ENCODE data around the gene ITGA3. TPM values are rescaled to one million over a fixed set of nuclear protein-coding genes. Genes with fewer than 3 reads are reported as not detected.

Gene ITGA3
- 0.69 and 0.77 TPM in 2 replicates for total RNA-seq (2016; rRNA removed; fragmentation: Illumina TruSeq; extraction: Trizol)
- 1.5 and 1.9 TPM in 2 replicates for total RNA-seq (2016; cell fraction: cytosol; rRNA removed; fragmentation: Illumina TruSeq; extraction: Trizol; ENCODE audit: low read depth)
- 0.48 and 1.1 TPM in 2 replicates for total RNA-seq (2016; cell fraction: insoluble cytoplasmic fraction; rRNA removed; fragmentation: Illumina TruSeq; extraction: Trizol)
- total RNA-seq (2016; cell fraction: membrane; rRNA removed; fragmentation: Illumina TruSeq; extraction: Trizol), result 0.28 and 0.62 TPM in 2 replicates
- total RNA-seq (2016; cell fraction: nucleus; rRNA removed; fragmentation: Illumina TruSeq; extraction: Trizol), result 1.3 and 1.8 TPM in 2 replicates
- polyA plus RNA-seq (2011; rRNA removed), result 0.48 and 0.59 TPM in 2 replicates
- polyA plus RNA-seq (2011; cell fraction: cytosol; rRNA removed), result 0.33 and 0.78 TPM in 2 replicates
- polyA plus RNA-seq (2011; cell fraction: nucleus; rRNA removed), result 2.6 and 3.3 TPM in 2 replicates
- 0.27 and 0.32 TPM in 2 replicates for polyA plus RNA-seq (2012)
- 0.51 and 0.57 TPM in 2 replicates for polyA plus RNA-seq (2016; cell fraction: cytosol; fragmentation: Illumina TruSeq; extraction: Trizol; ENCODE audit: low read depth)
- polyA plus RNA-seq (2016; cell fraction: insoluble cytoplasmic fraction; fragmentation: Illumina TruSeq; extraction: Trizol; ENCODE audit: low read depth), result 0.52 and 0.82 TPM in 2 replicates
- polyA plus RNA-seq (2016; cell fraction: membrane; fragmentation: Illumina TruSeq; extraction: Trizol; ENCODE audit: low read depth), result 0.30 and 0.48 TPM in 2 replicates
- polyA plus RNA-seq (2016; cell fraction: nucleus; fragmentation: Illumina TruSeq; extraction: Trizol; ENCODE audit: insufficient read depth, low read depth), result 1.3 and 2.2 TPM in 2 replicates
- 1.4 and 198 TPM in 2 replicates for polyA minus RNA-seq (2011; rRNA and poly(A)+ RNA removed; ENCODE audit: low replicate concordance)
- 2.9 and 6.2 TPM in 2 replicates for polyA minus RNA-seq (2011; cell fraction: cytosol; rRNA and poly(A)+ RNA removed)
- polyA minus RNA-seq (2011; cell fraction: nucleus; rRNA and poly(A)+ RNA removed), result 1.1 and 2.8 TPM in 2 replicates
- percentile 19 among the genes with signal in this experiment for Bru-seq, nascent RNA
- BruChase-seq, experiment 1, labeled RNA remaining after a 6-hour chase, result percentile 29 among the genes with signal in this experiment
- percentile 27 among the genes with signal in this experiment for BruChase-seq, experiment 2, labeled RNA remaining after a 2-hour chase
- long read RNA-seq, experiment 1, partial matches to known transcripts, result 0 of 1 reads
- long read RNA-seq, experiment 1, other reads (novel, unspliced or antisense), result 1 of 1 reads
- long read RNA-seq, experiment 2, partial matches to known transcripts, result 2 of 4 reads
- long read RNA-seq, experiment 2, other reads (novel, unspliced or antisense), result 2 of 4 reads

- FAIRE-seq, result no peak
- WGBS (ENCODE audit: low lambda C conversion rate), result 3% methylated on average over 39 of the region's 65 CpGs
- no peak for DNase-seq (ENCODE audit: low spot score)
- Histone ChIP-seq H3K9me3 (ENCODE audit: low read length) (no peaks in the 10 kb centered on the region), H3K79me2 (ENCODE audit: insufficient read depth, low read length) (no peaks in the 10 kb centered on the region), H3K27me3 (ENCODE audit: control insufficient read depth in 1 of 2, insufficient read depth in 2 of 2, low read length in 2 of 2) (peaks cover 10 to 85% of the 10 kb centered on the region in 2 experiments), H2AFZ (ENCODE audit: low read length) (no peak within 1 kb of the TSS), H3K9ac (ENCODE audit: insufficient read depth, low read depth, low read length) (no peak within 1 kb of the TSS), H3K4me1 (ENCODE audit: insufficient read depth, low read length) (peaks cover 53% of the 10 kb centered on the region), H3K4me2 (ENCODE audit: low read depth, low read length) (peak within 1 kb of the TSS; percentile 90), H3K36me3 (replicated peaks in 1 of 2; ENCODE audit: control insufficient read depth in 1 of 2, insufficient read depth in 2 of 2, low read length in 2 of 2) (no peaks in the 10 kb centered on the region), H4K20me1 (ENCODE audit: insufficient read depth, low read length) (no peaks in the 10 kb centered on the region), H3K27ac (ENCODE audit: extremely low read length, insufficient read depth, low read length) (no peak within 1 kb of the TSS), H3K4me3 (replicated peaks in 1 of 3; ENCODE audit: insufficient read depth in 1 of 3, low read depth in 2 of 3, low read length in 3 of 3) (peak within 1 kb of the TSS; percentile 62 to 75 (median 63))
- intact Hi-C loops (cut with micrococcal nuclease; ENCODE audit: unreplicated experiment), result loop anchor here (2.0 kb wide), 1 partner anchor 29 kb away; no protein-coding TSS in a partner anchor
- BruUV-seq (replicated peaks), result no TSS peak
- ATAC-seq, result peak; percentile 42
- in situ Hi-C loops (cut with HindIII; ENCODE audit: extremely low pct_ligation_motif_present, low pct_unique_long_range_greater_than_20kb), result no loop called here
- ChIA-PET POLR2A (no interaction called here), CTCF (ENCODE audit: low intra/inter-chr PET ratio, low total read pairs) (no interaction called here)
- TF ChIP-seq AGO2 (optimal IDR thresholded peaks at IDR 0.05; ENCODE audit: low read depth, low read length) (no peak), ZMYM3 (CRISPR knock-in tag; IDR thresholded peaks at IDR 0.05) (peak; percentile 32; the same call in 1 of the 2 replicates), GABPB1 (CRISPR knock-in tag; IDR thresholded peaks at IDR 0.05) (peak; percentile 52; the same call in 1 of the 2 replicates), ZNF883 (CRISPR knock-in tag; IDR thresholded peaks at IDR 0.05; ENCODE audit: not compliant biosample characterization) (no peak), JUND (CRISPR knock-in tag; IDR thresholded peaks at IDR 0.05) (no peak), NR2C2 (CRISPR knock-in tag; IDR thresholded peaks at IDR 0.05; ENCODE audit: borderline replicate concordance) (no peak), ZNF235 (CRISPR knock-in tag; IDR thresholded peaks at IDR 0.05; ENCODE audit: borderline replicate concordance) (no peak), ZFP91 (CRISPR knock-in tag; IDR thresholded peaks at IDR 0.05; ENCODE audit: borderline replicate concordance) (peak; percentile 99), MNT (IDR thresholded peaks at IDR 0.05) (no peak), ZZZ3 (CRISPR knock-in tag; IDR thresholded peaks at IDR 0.05; ENCODE audit: borderline replicate concordance) (no peak), RFX5 (IDR thresholded peaks at IDR 0.05; ENCODE audit: low read depth, low read length) (no peak), PATZ1 (CRISPR knock-in tag; IDR thresholded peaks at IDR 0.05) (peak; percentile 13; the same call in 1 of the 2 replicates), CC2D1A (CRISPR knock-in tag; IDR thresholded peaks at IDR 0.05) (no peak)
Measured at GRCh38 chr17:50055426-50056216, at the start of gene ITGA3. ITGA3 (plus strand) TSS chr17:50056110; CDS start chr17:50056440, 330 bp downstream.
